Gastrocnemius medialis (tissue), 4 donors: ENCODE data around the gene PTPN4. TPM values are rescaled to one million over a fixed set of nuclear protein-coding genes. Genes with fewer than 3 reads are reported as not detected.

ENCODE experiments used
- ATAC-seq, 2 donors: fragments of 150-250 bp; one replicate each; pipeline ENCODE4 v1.9.1; 2016
- DNase-seq, 2 donors: peaks; one replicate each; pipeline ENCODE4 v3.0.0-alpha.2; 2019
- H3K27ac ChIP-seq, 4 donors: fragments of 200-600 bp; sonication (generic); 1 replicate in 1 of 4; 2 replicates in 3 of 4; pipeline ENCODE4 v1.5.1; 2016 to 2018; ENCODE audit warnings: mild to moderate bottlenecking in 2 of 4, moderate library complexity in 1 of 4
- H3K27me3 ChIP-seq, 3 donors: fragments of 200-600 bp; sonication (generic) in 2 of 3; 1 replicate in 1 of 3; 2 replicates in 2 of 3; pipeline versions ENCODE4 v1.5.1 to v1.6.0; 2016 to 2019; ENCODE audit warnings: mild to moderate bottlenecking in 1 of 3, moderate library complexity in 1 of 3
- H3K36me3 ChIP-seq, 2 donors: fragments of 200-600 bp; sonication (generic) in 1 of 2; one replicate each; pipeline ENCODE4 v1.5.1; 2017 to 2018
- H3K4me1 ChIP-seq, 2 donors: fragments of 200-600 bp; sonication (generic) in 1 of 2; one replicate each; pipeline ENCODE4 v1.5.1; 2016 to 2017; ENCODE audit warnings: mild to moderate bottlenecking in 2 of 2
- H3K4me3 ChIP-seq, 4 donors: fragments of 200-600 bp; sonication (generic) in 3 of 4; 1 replicate in 1 of 4; 2 replicates in 3 of 4; pipeline ENCODE4 v1.5.1; 2016 to 2019; ENCODE audit warnings: mild to moderate bottlenecking in 2 of 4
- H3K9me3 ChIP-seq, 3 donors: fragments of 200-600 bp; sonication (generic) in 2 of 3; 1 replicate in 1 of 3; 2 replicates in 2 of 3; pipeline ENCODE4 v1.5.1; 2016 to 2019
- POLR2A ChIP-seq, 2 donors: fragments of 450-650 bp; IDR thresholded peaks; one replicate each; pipeline ENCODE4 v1.6.1; 2017; ENCODE audit warnings: antibody characterized with exemption in 2 of 2, mild to moderate bottlenecking in 2 of 2, moderate library complexity in 2 of 2
- in situ Hi-C, 4 donors: fragments of 200-750 bp; cut with MboI; loops; one replicate each; pipeline versions ENCODE4 v1.15.0 to v1.8.0; 2017; ENCODE audit warnings: low sequenced_read_pairs in 4 of 4
- intact Hi-C: fragments of 100-400 bp; cut with DNase I; formaldehyde crosslinking; loops from one replicate; pipeline ENCODE4 v1.15.1; 2023; ENCODE audit warnings: low total_unique reads
- total RNA-seq, 4 donors: library from RNA; depleted of rRNA; stranded (reverse); fragments of >200 nt; gene quantifications; one replicate each; pipeline versions ENCODE4 v1.1.0 to v1.2.3, GENCODE V29; 2016
- TF ChIP-seq, protein P1 (sequence below), 5 experiments: fragments of 450-650 bp in 3 of 5; fragments of 200-600 bp in 2 of 5; sonication (generic) in 2 of 5; IDR thresholded peaks in 4 of 5; conservative IDR thresholded peaks in 1 of 5; 1 replicate in 4 of 5; 2 replicates in 1 of 5; pipeline ENCODE4 v1.5.1; 2016 to 2019; ENCODE audit warnings: antibody characterized with exemption in 5 of 5, mild to moderate bottlenecking in 3 of 5, moderate library complexity in 3 of 5

PTPN4 gene
- total RNA-seq, 4 donors from 2014 or later: 12.7 to 37.8 (median 33.5) TPM

DNA sequence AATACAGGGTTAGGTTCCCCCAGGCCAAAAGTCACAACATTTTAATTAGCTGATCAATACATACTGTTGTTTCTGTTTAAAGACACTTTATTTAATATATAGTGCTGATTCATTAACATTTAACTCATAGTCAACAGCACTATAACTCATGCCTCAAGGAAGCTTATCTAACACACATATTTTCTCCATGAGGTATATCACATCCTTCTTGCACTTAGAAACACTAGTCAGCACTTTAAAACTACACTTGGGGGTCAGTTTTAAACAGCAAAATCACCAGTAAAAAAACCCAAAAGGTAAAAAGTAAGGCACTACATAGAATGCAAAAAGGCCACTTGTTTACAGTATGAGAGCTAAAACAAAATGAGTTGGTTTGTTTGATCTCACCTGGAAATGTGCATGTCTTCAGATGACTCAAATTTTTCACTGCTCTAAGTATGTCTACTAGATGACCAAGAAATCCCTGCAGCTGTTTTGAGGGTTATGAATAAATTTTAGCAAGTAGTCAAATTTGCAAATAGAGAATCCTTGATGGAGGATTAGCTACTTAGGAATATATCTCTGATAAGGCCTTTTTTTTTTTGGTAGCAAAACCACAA, 199.0 kb downstream of the PTPN4 start:
- Histone ChIP-seq H3K27me3 (no peaks in the 10 kb centered on the region), H3K9me3 (no peaks in the 10 kb centered on the region), H3K4me1 (no peaks in the 10 kb centered on the region), H3K36me3 (peaks cover 0 to 11% of the 10 kb centered on the region in 2 donors), H3K4me3 (no peak overlapping the region), H3K27ac (no peak overlapping the region)
- intact Hi-C loops (no loop called here), in situ Hi-C loops (no loop called here)
- TF ChIP-seq, protein P1, sequence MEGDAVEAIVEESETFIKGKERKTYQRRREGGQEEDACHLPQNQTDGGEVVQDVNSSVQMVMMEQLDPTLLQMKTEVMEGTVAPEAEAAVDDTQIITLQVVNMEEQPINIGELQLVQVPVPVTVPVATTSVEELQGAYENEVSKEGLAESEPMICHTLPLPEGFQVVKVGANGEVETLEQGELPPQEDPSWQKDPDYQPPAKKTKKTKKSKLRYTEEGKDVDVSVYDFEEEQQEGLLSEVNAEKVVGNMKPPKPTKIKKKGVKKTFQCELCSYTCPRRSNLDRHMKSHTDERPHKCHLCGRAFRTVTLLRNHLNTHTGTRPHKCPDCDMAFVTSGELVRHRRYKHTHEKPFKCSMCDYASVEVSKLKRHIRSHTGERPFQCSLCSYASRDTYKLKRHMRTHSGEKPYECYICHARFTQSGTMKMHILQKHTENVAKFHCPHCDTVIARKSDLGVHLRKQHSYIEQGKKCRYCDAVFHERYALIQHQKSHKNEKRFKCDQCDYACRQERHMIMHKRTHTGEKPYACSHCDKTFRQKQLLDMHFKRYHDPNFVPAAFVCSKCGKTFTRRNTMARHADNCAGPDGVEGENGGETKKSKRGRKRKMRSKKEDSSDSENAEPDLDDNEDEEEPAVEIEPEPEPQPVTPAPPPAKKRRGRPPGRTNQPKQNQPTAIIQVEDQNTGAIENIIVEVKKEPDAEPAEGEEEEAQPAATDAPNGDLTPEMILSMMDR (IDR thresholded peaks at IDR 0.05 in 4 of 5, conservative IDR thresholded peaks at IDR 0.05 in 1 of 5): no peak
- TF ChIP-seq POLR2A (IDR thresholded peaks at IDR 0.05): no peak
- DNase-seq (no peak), ATAC-seq (no peak)

- ATAC-seq: no peak
- no peaks in the 10 kb centered on the region for H3K4me1 ChIP-seq
- no peak for DNase-seq
- peaks cover 0 to 15% of the 10 kb centered on the region in 2 donors for H3K36me3 ChIP-seq
- H3K27me3 ChIP-seq: no peaks in the 10 kb centered on the region
- H3K27ac ChIP-seq: no peak overlapping the region
- H3K9me3 ChIP-seq: no peaks in the 10 kb centered on the region
- no peak overlapping the region for H3K4me3 ChIP-seq
- intact Hi-C loops: no loop called here
- no peak for TF ChIP-seq POLR2A (IDR thresholded peaks at IDR 0.05)
- in situ Hi-C loops: no loop called here
Observed at GRCh38 chr2:119960821-119961220, 201.1 kb downstream of the PTPN4 start.

DNA sequence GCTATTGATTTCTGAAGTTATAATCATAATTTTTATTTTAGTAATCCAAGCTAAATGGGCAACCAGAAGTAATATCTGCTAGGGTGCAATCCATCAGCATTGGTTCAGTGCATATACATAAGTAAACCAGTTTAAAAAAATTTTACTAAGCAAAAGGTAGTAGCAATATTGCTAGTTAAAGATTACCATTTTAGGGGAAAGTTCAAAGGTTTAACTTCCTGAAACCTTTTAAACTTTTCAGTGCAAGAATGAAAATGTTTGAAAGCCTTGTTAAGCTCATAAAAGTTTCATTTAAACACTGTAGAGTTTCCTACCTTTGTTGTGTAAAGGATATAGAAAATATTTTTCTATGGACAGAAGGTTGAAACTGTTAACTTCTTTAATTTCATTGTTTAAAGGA, 222.2 kb downstream of the PTPN4 start:
- TF ChIP-seq POLR2A (IDR thresholded peaks at IDR 0.05): no peak
- TF ChIP-seq, protein P1 (IDR thresholded peaks at IDR 0.05 in 4 of 5, conservative IDR thresholded peaks at IDR 0.05 in 1 of 5): no peak

DNA sequence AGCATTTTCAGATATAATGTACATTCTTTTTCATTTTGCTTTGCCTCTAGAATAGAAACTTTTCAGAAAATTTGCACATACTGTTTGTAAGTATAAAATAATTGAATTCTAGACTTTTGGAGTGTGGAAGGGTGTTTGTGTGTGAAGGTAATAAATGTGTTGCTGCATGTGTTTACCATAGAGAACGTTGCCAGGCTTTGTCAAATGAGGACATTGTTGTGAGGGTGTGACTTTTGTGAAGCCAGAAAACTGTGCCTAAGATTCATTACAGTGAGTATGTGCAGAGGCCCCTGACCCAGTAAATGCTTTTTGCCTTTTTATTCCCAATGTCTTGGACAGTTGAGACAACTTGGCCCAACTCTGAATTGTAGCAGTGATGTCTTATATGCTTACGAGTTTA, 222.8 kb downstream of the PTPN4 start:
- no peak overlapping the region for H3K27ac ChIP-seq
- TF ChIP-seq, protein P1 (IDR thresholded peaks at IDR 0.05 in 4 of 5, conservative IDR thresholded peaks at IDR 0.05 in 1 of 5): no peak
- no peak for TF ChIP-seq POLR2A (IDR thresholded peaks at IDR 0.05)
- H3K27me3 ChIP-seq: no peaks in the 10 kb centered on the region
- DNase-seq: no peak
- H3K4me1 ChIP-seq: no peaks in the 10 kb centered on the region
- in situ Hi-C loops: no loop called here
- peaks cover 0 to 3% (median 0%) of the 10 kb centered on the region in 3 donors for H3K9me3 ChIP-seq
- intact Hi-C loops: no loop called here
- no peaks in the 10 kb centered on the region for H3K36me3 ChIP-seq
- no peak for ATAC-seq
- H3K4me3 ChIP-seq: no peak overlapping the region

More for the DNA sequence above, 222.2 kb downstream of the PTPN4 start:
- Histone ChIP-seq H3K4me3 (no peak overlapping the region), H3K4me1 (no peaks in the 10 kb centered on the region), H3K9me3 (peaks cover 0 to 3% (median 0%) of the 10 kb centered on the region in 3 donors), H3K36me3 (no peaks in the 10 kb centered on the region), H3K27ac (no peak overlapping the region), H3K27me3 (no peaks in the 10 kb centered on the region)
- in situ Hi-C loops: no loop called here
- intact Hi-C loops: no loop called here
- ATAC-seq: no peak
- no peak for DNase-seq

- Histone ChIP-seq H3K27ac (no peak overlapping the region), H3K9me3 (peaks cover 0 to 3% (median 0%) of the 10 kb centered on the region in 3 donors), H3K4me3 (no peak overlapping the region), H3K27me3 (no peaks in the 10 kb centered on the region), H3K36me3 (no peaks in the 10 kb centered on the region), H3K4me1 (no peaks in the 10 kb centered on the region)
- in situ Hi-C loops (no loop called here), intact Hi-C loops (no loop called here)
- DNase-seq (no peak), ATAC-seq (no peak)
- TF ChIP-seq, protein P1 (IDR thresholded peaks at IDR 0.05 in 4 of 5, conservative IDR thresholded peaks at IDR 0.05 in 1 of 5): no peak
- no peak for TF ChIP-seq POLR2A (IDR thresholded peaks at IDR 0.05)
Observed at GRCh38 chr2:119983108-119983507, 223.4 kb downstream of the PTPN4 start.
